Activated CD8-positive, alpha-beta memory T cell treated with anti-CD3 and anti-CD28 coated beads, Interleukin-2, amount 50 U/mL, for 24 hours (primary cell): ENCODE measurements around the gene ECHDC3.
"Not testable (repeated sequence)": the region's sequence is repeated elsewhere in the genome, so short reads cannot be mapped to it uniquely, and the experiment has no call there.

Experiments used
- DNase-seq: peaks from one replicate; pipeline ENCODE4 v3.0.0-alpha.2; 2020; ENCODE audit errors: extremely low read depth

The ECHDC3 gene

GRCh38 chr10:11715815-11716494 is 26.2 kb upstream of the ECHDC3 start:
- no peak for DNase-seq

- no peak for DNase-seq
These were observed 25.5 kb upstream of the ECHDC3 start for GRCh38 chr10:11716686-11717085.

GRCh38 chr10:11719496-11720259 is 22.5 kb upstream of the ECHDC3 start:
- DNase-seq: no peak

- no peak for DNase-seq
These were observed 21.9 kb upstream of the ECHDC3 start for GRCh38 chr10:11720260-11720741.

GRCh38 chr10:11721806-11722205 is 20.4 kb upstream of the ECHDC3 start:
- no peak for DNase-seq

GRCh38 chr10:11723359-11723758 is 18.8 kb upstream of the ECHDC3 start:
- no peak for DNase-seq

GRCh38 chr10:11724938-11725776 is 17.0 kb upstream of the ECHDC3 start:
- DNase-seq: no peak

- no peak for DNase-seq
These were observed 16.3 kb upstream of the ECHDC3 start for GRCh38 chr10:11725912-11726311.

GRCh38 chr10:11727563-11727962 is 14.6 kb upstream of the ECHDC3 start:
- no peak for DNase-seq

GRCh38 chr10:11728353-11728752 is 13.8 kb upstream of the ECHDC3 start:
- no peak for DNase-seq

- no peak for DNase-seq
These were observed 12.3 kb upstream of the ECHDC3 start for GRCh38 chr10:11729790-11730315.

GRCh38 chr10:11730779-11731178 is 11.4 kb upstream of the ECHDC3 start:
- no peak for DNase-seq

- not testable (repeated sequence) for DNase-seq
These were observed 5.4 kb upstream of the ECHDC3 start for GRCh38 chr10:11736767-11737166.

- not testable (repeated sequence) for DNase-seq
These were observed 4.7 kb upstream of the ECHDC3 start for GRCh38 chr10:11737258-11738032.

- no peak for DNase-seq
These were observed 1.3 kb upstream of the ECHDC3 start for GRCh38 chr10:11740907-11741306.

GRCh38 chr10:11741608-11742007 is 574 bp upstream of the ECHDC3 start:
- DNase-seq: no peak

GRCh38 chr10:11742779-11743298 is 657 bp downstream of the ECHDC3 start:
- no peak for DNase-seq

- no peak for DNase-seq
These were observed 1.5 kb downstream of the ECHDC3 start for GRCh38 chr10:11743461-11744338.

GRCh38 chr10:11745045-11745444 is 2.9 kb downstream of the ECHDC3 start:
- DNase-seq: no peak
